CD4-positive, alpha-beta T cell treated with Interleukin-6 at 100 ng/mL for 8 hours (primary cell): ENCODE results near the gene ULBP2.
"Not testable (repeated sequence)": the region's sequence is repeated elsewhere in the genome, so short reads cannot be mapped to it uniquely, and the experiment has no call there.

ENCODE experiments used
- DNase-seq: peaks from one replicate; pipeline ENCODE4 v3.0.0-alpha.2; 2020; ENCODE audit warnings: mixed read lengths, low spot score

The ULBP2 gene

DNA sequence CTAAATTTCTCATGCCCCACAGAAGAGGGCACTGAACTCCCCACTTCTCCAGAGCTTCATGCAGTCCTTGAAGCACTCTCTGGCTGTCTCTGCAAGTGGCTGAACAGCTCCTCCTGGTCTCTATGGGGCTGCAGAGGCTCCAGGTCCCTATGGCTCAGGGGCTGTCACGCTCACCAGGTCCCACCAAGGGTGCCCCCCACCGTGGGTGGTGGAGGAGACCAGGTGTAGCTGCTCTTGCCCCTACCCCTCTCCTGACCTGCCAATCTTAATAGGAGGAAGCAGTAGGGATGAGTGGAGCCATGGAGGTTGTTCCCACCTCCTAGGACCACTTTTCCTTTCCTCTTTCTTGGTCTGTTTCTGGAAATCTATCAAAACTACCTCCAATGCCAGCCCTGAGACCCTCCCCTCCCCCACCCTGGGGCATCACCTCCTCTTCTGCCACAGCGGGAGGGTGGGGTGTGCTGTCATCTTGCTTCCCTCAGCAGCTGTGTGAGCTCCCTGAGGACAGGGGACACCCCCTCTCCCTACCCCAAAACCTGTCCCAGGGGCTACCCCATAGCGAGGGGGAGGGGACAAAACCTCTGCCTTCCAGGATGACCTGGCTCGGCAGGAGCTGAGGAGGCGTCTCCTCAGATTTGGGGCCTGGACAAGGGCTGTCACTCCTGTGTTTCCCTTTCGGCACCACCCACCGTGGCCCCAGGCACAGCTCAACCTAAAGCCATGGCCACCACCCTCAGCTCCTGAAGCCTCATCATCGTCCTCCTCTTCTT is 31.9 kb upstream of the ULBP2 start:
- no peak for DNase-seq

DNA sequence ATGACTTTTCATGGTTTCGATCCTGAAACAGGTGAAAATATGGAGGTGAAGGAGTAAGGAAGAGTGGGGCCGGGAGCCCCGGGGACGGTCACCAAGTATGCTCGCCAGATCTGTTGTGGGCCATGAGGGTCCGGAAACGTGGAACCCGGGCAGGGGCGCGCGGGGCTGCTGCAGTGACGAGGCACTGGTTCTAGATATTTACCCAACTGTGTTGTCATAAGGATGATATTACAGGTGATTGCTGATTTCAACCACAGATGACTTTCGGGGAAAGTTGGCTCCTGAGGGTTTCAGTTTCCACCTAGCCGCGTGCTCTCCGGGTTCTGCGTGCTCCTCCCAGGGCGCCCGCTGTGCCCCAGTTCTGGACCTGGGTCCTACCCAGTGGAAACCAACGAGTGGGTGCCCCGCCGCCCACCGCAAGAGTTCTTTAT is 31.1 kb upstream of the ULBP2 start:
- DNase-seq: no peak

DNA sequence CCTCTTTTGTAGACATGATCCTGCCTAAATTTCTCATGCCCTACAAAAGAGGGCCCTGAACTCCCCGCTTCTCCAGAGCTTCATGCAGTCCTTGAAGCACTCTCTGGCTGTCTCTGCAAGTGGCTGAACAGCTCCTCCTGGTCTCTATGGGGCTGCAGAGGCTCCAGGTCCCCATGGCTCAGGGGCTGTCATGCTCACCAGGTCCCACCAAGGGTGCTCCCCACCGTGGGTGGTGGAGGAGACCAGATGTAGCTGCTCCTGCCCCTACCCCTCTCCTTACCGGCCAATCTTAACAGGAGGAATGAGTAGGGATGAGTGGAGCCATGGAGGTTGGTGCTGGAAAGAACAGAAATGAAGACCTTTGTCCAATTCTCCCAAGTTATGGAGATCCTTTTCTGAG is 29.1 kb upstream of the ULBP2 start:
- not testable (repeated sequence) for DNase-seq

DNA sequence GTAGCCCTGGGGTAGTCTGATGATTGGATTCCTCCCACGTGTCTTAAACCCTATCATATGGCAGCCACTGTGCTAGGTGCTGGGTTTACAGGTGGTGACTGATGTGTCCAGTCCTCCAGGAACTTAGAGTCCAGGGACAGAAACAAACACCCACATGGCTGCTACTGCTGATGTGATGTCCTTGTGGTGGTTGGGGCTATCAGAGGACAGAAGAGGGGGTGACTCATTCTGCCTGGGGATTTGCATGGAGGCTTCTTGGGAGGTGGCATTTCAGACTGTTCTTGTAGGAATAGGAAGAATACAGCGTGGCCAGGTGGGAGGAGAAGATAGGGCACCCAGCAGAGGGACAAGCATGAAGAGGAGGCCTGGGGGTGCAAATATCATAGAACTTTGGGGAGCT is 28.7 kb upstream of the ULBP2 start:
- DNase-seq: no peak

DNA sequence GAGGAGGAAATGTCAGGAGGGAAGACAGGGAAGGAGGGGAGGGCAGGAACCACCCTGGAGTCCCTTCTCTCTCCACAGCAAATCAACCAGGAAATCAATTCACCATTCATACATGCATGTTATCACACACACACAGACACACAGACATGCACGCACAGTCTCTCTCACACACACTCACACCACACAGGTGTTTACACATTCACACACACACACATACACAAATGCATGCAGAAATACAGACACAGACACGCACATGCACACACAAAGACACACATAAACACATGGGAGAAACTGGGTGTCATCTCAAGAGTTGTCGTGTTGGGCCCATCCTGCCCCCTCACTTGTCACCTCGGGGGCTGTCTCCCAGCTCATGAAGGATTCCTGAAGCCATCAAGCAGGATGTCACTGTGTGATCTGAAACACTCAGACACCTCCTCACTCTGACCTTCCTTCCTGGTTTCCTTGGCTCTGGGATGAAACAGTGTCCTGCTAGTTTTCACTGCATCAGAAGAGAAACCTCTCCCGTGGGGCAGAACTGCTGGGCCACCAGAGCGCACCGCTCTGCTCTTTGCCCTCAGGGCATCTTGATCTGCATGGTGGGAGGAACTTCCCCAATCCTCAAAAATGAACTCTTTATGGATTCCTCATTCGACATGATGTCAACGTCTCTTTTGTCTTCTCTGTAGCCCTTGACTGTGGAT is 28.1 kb upstream of the ULBP2 start:
- DNase-seq: no peak

DNA sequence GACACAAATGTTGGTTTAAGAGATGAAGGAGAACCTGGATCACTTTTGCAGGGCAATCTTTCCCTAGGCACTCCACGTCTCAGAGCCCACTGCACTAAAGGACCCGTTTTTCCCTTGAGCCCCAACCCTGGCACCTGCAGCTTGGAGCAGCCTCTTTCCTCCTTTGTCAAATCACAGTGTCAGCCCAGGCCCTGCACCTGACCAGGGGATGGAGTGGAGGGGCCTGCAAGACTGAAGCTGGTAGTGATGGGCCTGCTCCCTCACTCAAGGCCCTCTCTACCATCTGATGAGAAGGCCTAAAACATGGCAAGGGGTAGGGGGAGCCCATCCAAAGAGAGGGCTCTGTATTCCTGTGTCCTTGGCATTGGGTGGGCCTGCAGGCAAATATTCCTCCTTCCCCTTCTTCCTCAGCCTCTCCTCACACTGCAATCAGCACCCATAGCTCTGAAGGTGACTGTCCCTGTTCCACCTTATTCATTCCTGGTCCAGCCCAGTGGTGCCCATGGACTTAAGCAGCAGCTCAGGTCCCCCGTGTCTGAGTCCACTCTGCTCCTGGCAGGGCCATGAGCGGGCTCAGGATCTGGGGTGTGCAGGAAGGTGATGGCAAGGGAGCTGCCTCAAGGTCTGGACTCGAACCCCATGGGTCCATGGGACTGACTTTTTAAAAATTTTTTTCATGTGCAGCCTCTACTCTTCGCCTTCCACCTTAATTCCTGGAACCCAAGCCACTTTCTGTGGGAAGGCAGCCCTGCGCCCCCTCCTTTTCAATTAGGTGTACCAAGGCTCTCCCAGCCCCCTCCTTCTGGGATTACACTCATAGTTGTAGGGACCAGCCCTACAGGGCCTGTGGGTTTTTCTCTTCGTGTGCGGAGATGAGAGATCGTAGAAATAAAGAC is 25.6 kb upstream of the ULBP2 start:
- no peak for DNase-seq

DNA sequence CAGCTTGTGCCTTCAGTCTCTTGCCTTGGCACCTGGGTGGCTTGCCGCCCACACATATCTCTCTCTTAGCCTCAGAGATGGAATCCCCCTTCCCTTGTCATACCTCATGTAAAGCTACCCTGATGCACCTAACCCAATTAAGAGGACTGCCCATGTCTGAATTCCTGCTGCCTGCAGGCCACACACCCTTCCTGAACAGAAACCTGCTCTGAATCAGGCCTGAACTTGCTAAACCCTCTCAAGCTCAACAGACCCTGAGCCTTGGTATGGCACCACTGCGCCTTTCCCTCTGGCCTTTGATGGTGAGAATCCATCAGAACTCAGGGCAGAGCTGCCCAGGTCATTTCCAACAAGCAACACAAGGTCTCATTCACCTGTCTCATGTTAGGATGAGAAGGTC is 24.1 kb upstream of the ULBP2 start:
- DNase-seq: no peak

DNA sequence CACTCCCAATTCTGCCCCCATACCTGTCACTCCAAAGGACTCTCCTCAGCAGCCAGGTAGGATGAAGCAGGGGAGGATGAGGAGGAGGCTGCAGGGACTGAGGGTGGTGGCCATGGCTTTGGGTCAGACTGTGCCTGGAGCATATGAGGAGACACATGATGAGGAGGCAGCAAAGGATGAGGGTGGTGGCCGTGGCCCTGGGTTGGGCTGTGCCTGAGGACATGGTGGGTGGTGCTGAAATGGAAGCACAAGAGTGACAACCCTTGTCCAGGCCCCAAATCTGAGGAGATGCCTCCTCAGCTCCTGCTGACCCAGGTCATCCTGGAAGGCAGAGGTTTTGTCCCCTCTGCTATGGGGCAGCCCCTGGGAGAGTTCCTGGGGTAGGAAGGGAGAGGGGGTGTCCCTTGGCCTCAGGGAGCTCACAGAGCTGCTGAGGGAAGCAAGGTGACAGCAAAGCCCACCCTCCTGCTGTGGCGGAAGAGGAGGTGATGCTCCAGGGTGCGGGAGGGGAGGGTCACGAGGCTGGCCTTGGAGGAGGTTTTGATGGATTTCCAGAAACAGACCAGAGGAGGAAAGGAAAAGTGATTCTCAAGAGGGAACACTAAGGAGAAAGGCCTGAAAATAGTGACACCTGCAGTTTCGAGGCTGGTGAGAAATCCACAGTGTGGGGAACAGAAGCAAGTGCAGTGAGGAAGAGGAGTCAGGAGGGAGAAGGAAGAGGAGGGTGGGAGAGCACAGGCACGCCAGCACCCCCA is 23.5 kb upstream of the ULBP2 start:
- no peak for DNase-seq

DNA sequence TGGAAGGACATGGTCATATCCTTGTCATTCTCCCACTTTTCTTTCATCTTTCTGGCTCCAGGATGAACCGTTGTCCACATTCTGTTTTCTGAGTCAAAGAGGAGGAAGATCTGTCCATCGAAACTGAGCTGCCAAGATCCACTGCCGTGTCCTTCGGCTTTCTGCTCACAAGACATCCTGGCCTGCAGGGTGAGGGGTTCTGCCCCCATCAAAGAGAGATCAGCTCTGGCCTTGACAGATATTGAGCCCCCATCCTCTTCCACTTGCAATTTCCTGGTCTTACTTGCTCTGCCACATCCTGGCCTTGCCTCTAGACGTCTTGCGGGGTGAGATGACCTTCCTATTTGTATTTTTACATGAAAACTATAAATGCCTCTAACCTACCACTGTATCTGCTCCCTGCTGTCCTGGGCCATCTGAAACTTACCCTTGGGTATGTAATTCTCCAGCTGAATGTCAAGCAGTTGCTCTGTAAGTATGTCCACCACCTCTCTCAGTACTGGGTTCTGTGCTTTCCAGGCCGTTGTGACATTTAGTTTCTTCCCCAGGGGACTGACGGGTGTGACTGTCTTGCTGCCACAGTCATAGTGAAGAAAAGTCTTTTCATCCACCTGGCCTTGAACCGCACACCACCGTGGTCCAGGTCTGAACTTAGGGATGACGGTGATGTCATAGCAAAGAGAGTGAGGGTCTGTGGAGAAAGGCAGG is 22.5 kb upstream of the ULBP2 start:
- not testable (repeated sequence) for DNase-seq

DNA sequence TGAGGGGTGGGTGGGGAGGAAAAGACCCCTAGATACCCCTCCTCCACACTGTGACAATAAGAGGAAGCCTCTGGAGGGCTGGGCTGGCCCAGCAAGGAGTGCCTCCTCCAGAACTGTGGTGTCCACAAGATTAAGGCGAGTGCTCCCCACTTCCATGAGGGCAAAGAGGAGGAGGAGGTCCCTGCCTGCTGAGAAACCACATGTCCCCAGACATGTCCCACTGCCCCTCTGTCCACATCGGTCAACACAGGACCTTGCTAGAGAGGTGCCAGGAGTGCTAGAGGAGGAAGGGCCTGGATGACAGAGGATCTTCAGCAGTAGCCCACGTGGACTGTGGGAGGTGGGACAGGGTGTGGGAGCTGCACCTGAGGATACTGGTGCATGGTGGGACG is 22.0 kb upstream of the ULBP2 start:
- no peak for DNase-seq

DNA sequence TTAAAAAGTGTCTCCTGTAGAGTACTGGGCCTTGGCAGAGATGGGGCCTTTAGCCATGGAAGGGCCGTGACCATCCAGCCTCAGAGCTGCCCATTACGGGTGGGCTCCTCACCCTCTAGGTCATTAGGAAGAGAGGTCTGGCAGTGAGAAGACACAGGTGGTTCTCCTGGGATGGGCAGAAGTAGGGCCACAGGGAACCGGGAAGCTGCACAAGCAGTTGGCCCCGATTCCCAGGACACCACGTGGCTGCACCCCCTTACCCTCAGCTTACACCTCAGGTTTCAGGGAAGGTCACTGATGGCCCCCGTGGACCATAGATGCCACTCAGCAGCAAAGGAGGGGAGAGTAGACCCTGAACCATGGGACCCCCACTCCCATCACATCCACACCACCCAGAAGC is 20.5 kb upstream of the ULBP2 start:
- DNase-seq: no peak

DNA sequence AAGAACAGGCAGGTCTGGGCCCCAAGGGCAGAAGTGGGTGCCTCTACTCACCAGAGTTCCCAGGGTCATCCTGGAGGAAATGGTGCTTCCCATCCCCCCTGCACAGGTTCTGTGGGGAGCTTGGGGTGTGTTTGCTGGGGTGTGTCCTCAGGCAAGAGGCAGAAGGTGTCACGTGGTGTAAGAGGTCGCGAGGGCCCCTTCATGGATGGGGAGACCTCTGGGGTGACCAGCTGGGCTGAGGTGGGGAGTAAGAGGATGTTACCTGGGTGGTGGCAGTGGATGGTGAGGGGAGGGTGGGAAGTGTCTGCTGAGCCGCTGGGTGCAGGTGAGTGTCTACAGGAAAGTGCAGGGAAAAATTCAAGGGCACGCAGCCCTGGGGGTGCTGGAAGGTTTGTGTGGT is 19.7 kb upstream of the ULBP2 start:
- not testable (repeated sequence) for DNase-seq

DNA sequence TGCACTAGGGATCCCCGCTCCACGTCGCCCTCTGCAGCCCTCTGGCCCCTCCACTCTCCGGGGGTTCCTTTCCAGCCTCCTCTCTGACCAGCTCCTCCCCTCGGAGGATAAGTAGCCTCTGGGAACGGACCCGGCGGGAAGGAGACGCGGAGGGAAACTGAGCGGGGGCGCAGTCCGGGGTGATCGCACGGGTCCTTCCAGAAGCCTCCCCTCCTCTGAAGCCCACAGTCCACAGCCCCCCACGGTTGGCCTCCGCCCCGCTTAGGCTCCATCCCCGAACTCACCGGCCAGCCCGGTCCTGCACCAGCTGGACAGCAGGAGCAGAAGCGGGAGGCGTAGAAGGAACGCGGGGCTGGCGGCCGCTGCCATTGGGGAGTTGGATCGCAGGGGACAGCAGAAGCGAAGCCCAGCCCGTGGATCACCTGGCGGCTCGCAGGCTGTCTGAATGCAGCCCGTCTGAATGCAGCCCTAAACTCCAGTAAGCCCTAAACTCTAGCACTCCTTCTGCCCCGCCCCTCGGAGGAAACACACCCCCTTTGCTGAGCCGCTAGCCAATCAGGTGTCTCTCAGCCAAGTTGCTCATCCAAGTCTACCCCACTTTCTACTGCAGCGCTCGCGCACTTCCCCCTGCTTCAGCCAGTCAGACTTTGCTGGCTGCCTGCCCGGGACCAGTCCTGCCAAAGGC is 19.0 kb upstream of the ULBP2 start, which contains the start of gene RAET1G:
Gene RAET1G, minus strand, starts transcription at position 480 of the 685 bp plus-strand sequence. Its CDS starts 111 bp downstream, at position 369.
- peak; percentile 81 for DNase-seq

DNA sequence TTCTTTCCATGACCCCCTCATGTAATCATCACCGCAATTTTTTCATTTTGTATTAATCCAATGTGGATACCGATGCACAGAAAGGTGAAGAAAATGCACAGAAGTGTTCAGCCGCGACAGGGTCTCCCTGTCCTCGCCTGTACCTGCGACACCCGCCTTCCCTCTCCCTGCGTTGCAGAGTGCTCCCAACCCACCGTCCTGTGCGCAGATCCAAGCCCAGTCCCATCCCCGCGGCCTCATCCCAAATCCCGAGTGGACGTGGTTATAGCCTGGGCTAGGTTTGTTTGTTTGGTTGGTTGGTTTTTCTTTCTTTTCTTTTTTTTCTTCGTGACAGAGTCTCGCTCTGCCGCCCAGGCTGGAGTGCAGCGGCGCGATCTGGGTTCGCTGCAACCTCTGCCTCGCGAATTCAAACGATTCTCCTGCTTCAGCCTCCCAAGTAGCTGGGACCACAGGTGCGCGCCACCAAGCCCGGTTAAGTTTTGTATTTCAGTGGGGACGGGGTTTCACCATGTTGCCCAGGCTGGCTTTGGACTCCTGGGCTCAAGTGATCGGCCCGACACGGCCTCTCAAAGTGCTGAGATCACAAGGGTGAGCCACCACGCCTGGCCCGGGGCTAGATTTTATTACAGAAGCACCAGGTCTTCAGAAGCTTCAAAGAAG is 18.4 kb upstream of the ULBP2 start:
- DNase-seq: no peak

DNA sequence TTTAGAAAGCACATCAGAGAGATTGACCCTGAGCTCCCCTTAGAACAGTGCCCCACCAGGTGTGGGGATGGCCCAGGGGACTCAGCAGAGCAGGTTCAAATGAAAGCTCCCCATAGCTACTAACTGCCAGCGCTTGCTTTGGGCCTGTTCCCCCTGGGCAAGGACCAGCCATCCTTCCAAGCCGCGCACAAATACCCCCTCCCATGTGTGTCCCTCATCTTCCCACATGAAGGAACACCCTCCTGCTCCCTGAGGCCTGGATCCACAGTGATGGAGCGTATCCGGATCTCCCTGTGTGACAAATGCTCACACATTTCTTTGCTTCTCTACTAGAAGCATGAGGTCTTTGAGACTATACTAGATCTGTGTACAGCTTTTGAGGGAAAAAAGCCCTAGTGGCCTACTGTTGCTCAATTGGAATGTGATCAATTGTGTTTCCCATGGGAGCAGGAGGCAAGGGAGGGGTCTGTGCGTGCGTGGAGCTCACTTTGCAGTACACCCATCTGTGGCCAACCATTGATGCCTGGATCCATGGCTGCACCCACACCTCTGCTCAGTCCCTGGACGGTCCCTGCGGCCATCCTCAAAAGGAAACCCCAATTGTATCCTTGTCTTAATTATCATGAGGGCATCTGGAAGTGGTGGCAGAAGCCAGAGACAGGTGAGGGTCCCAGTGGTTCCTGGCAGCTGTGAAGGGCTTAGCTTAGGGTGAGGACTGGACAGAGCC is 17.4 kb upstream of the ULBP2 start:
- DNase-seq: no peak

DNA sequence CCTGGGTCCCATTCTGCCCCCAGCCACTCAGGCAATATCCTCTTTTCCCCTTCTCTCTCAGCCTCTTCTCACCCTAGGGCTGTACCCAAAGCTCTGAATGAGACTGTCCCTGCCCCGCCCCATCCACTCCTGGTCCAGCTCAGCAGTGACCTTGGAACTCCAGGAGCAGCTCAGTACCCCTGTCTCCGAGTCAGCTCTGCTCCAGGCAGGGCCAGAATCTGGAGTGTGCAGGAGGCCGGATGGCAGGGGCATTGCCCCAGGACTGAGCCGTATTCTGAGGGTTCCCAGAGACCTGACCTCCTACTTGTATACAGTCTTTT is 16.9 kb upstream of the ULBP2 start:
- no peak for DNase-seq

DNA sequence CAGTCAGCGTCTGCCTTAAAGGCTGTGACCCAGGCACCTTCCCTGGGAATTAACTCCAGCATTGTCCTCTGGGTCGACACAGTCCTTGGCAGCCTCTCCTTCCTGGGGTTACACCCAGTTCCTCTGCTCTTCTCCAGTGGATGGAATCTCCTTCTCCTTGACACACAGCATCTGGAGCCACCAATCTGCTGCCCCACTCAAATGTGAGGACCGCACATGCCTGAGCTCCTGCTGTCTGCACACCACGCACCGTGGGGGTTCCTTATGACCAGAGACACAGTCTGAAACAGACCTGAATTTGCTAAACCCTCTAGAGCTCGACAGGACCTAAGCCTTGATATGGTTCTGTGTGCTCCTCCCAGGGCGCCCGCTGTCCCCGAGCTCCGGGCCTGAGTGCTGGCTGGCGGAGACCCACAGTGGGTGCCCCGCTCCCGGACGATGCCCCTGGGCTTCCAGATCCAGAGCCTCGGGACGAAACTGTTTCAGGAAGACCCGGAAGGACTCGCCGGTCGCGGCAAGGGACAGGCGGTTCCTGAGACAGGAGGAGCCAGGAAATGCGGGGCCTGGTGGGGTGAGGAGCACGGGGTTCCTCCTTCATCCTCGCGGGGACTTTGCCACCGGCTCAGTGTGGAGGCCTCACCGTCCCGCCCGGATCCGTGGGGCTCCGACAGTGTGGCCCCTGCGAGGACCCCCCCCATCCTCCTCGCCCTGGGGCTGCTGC is 16.4 kb upstream of the ULBP2 start:
- DNase-seq: no peak

DNA sequence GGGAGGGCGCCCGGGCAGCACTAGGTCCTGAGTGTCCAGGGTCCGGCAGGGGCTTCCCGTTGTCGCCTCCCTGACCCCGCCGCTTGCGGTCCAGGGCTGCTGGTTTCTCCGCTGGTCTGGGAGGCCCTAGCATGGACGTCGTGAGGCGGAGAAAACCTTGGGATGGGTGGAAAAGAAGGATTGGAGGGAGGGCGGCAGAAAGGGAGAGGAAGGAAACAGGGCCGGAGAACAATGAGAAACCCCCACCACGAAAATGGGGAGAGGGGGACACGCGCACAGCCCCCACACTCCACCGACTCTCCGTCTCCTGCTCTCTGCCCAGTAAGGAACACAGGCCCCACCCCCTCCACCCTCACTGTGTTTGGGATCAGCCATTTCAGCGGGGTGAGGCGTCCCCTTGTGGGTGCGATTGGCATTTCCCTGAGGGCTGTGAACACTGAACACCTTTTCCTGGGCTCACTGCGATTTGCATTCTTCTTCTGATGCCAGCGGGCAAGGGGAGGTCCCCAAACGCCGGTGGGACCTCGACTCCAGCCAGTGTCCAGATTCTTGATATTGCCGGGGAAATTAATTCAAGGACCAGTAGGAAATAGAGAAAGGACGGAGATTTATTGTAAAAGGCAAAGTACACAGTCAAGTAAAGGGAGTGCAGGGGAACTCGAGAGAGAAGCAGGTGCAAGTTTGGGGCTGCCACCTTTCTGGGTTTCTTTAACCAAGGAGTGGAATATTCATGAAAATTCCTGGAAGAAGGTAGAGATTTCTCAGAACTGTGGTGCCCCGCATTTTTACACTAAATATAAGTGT is 15.6 kb upstream of the ULBP2 start:
- peak; percentile 54 for DNase-seq
